HG03342 (cell line): ENCODE data around the gene GMCL1.
A peak's percentile ranks its signal among the peaks of the same experiment; 100 is the strongest.
"Not testable (repeated sequence)": the region's sequence is repeated elsewhere in the genome, so short reads cannot be mapped to it uniquely, and the experiment has no call there.

ENCODE experiments used
- ATAC-seq: cut with Tn5 transposase; IDR thresholded peaks from one replicate; pipeline ENCODE4 v1.9.1; 2021; ENCODE audit warnings: mild to moderate bottlenecking, moderate library complexity; ENCODE audit not compliant: unreplicated experiment

Gene GMCL1

DNA sequence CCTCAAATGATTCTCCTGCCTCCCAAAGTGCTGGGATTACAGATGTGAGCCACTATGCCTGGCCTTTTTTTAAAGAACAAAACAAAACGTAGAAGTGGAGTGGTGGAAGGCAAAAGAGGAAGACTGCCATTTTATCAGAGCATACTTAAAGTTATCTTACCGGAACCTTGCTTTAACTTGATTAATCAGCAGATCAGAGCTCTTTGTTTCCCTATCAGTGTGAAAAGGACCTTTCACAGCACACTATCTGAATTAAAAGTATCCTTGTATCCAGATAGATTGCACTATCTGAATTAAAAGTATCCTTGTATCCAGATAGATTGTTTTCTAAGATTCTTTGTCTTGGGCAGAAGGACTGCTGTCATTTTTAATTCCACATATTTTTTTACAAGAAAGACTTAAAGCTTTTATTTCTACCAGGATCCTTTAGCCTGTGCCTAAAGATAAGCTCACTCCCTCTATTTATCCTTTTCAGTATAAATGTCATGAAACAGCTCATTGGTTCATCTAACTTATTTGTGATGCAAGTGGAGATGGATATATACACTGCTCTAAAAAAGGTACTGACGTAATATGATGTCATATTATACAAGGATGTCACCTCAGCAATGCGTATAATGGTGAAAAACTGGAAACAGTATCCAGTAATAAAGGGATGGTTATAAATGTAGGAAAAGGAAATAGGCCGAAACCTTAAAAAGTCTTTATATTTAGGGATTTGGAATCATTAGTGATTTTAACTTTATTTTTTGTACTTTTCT, 17.8 kb downstream of the GMCL1 start:
- ATAC-seq, result no peak

DNA sequence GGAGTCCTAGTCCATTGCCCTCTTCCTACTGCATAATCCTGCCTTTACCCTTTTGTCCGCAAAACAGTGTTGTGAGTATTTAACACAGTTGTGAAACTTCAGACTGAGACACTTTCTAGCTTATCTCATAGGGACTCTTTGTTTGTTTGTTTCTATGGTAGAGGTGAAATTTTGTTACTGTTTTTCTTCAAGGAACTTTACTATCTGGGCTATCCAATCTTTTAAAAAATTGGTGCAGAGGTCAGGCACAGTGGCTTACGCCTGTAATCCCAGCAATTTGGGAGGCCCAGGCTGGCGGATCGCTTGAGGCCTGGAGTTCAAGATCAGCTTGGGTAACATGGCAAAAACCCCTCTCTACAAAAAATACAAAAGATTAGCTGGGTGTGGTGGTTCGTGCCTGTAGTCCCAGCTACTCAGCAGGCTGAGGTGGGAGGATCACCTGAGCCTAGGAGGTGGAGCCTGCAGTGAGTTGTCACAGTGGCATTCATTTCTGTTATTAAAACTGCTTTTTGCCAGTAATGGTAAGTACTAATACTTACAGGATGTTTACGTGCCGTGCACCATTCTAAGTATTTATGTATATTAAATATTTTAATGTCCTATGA, 18.8 kb downstream of the GMCL1 start:
- ATAC-seq, result no peak

DNA sequence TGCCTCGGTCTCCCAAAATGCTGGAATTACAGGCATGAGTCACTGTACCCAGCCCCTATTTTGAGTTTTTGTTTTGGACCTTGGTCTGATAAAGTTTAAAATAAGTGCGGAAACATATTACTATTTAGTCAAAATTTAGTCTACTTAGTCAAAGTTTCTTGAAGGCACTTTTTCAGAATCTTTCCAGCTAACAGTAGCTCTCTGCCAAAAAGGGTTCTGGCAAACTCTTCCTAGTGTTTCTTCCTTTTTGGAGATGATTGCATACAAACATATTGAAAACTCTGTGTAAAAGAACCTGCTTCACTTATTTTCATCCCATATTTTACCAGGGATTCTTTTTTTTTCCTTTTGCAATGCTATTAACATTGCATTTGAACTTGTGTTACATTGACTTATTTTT, 28.8 kb downstream of the GMCL1 start:
- no peak for ATAC-seq

DNA sequence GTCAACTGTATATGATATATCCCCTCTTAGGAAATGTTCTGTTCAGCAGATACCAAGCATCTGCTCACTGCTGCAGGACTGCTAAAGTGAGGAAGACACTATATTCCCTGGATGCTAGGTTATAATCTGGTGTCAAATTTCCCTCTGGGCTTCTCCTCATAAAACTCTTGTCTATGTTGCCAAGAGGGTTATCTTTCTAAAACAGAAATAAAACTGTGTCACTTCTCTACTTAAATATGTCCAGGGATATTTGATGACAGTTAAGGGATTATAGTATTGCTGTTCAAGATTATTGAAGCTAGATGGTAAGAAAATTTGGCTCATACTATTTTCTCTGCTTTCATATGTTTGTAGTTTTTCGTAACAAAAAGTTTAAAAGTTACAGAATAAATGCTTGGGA, 33.8 kb downstream of the GMCL1 start:
- no peak for ATAC-seq

DNA sequence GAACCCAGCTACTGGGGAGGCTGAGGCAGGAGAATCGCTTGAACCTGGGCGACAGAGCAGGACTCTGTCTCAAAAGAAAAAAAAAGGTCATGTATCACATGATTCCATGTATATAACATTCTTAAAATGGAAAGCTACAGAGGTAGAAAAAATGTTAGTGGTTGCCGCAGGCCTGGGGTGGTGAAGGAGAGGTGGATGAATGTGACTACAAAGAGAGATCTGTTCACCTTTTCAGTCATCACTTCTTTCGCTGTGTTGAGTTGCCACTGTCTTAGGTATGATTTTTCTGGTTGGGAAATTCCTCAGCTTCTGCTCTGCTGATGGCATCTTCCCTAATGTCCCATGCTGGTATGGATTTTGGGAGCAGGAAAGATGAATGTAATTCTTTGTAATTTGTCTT, 59.0 kb downstream of the GMCL1 start:
- no peak for ATAC-seq

DNA sequence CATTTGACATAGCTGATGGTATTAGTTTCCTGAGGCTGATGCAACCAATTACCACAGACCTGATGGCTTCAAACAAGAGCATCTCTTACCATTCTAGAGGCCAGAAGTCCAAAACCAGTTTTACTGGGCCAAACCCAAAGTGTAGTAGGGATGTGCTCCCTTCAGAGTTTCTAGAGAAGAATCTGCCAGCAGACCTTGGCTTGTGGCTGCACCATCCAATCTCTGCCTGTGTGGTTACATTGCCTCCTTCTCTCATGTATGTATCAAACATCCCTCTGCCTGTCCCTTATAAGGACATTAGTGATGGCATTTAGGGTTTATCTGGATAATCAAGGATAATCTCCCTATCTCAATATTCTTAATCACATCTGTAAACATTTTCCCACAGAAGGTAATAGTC, 59.8 kb downstream of the GMCL1 start:
- ATAC-seq, result no peak

DNA sequence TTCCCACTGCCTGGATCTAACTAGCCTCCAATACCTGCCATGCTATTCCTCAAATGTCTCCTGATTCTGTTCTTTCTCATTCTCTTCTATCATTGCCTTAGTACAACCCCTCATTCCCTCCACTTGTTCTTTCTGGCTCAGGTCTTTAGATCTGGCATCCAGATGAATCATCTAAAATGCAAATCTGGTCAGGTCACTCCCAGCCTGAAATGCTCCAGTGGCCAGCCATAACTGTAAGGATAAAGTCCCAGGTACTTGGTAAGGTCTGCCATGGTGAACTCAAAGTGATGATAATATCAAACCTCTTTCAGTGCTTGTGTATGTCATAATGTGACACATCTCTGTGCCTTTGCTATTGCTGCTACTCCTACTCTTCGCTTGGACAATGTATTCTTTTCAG, 61.4 kb downstream of the GMCL1 start:
- no peak for ATAC-seq

DNA sequence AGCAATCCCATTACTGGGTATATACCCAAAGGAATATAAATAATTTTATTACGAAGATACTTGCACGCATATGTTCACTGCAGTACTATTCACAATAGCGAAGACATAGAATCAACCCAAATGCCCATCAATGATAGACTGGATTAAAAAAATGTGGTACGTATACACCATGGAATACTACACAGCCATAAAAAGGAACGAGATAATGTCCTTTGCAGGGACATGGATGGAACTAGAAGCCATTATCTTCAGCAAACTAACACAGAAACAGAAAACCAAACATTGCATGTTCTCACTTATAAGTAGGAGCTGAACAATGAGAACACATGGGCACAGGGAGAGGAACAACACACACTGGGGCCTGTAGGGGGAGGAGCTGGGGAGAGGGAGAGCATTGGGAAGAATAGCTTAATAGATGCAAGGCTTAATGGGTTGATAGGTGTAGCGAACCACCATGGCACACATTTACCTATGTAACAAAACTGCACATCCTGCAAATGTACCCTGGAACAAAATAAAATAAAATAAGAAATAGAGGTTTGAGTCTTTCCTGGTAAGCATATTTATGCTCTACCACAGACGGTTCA, 63.5 kb downstream of the GMCL1 start:
- ATAC-seq, result not testable (repeated sequence)

DNA sequence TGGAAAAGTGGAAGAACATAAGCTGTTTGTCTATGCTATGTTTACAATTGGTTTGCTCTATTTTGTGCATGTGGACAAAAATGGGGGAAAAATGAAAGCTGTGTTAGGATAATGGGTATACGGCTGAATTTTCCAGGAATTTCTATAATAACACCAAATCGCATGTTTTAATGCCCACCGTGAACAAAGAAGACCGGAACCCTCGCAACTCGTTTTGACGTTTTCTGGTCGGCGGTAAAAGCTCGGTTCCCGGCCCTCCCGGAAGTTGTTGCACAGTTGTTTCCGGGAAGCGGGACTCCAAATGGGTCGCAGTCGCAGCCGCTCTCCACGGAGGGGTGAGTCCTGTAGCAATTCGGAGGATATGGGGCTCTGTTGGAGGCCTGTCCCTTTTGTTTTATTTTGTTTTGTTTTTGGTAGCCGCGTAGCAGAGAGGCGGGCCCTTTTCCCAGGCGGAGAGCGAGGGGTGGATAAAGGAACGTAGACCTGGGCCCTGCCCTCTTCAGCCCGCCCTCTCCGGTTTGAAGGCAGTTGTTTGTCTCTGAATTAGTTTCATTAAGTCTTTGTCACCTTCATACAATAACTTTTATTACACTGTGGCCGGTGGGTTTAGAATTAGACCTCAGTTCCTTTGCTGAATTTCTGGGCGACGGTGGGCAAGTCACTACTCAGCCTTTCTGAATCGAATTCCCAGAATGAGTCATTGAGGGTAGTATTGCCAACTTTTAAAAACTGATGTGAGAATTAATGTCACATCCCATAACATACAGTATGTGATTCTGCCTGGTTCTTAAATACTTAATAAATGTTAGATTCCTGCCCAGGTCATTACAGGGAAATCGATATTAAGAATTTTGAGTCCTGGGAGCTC, 64.5 kb downstream of the GMCL1 start, which contains the start of gene SNRNP27:
SNRNP27 (plus strand) TSS at position 273 of the 868 bp plus-strand sequence; CDS start at position 302, 29 bp downstream.
- ATAC-seq, result peak; percentile 65

DNA sequence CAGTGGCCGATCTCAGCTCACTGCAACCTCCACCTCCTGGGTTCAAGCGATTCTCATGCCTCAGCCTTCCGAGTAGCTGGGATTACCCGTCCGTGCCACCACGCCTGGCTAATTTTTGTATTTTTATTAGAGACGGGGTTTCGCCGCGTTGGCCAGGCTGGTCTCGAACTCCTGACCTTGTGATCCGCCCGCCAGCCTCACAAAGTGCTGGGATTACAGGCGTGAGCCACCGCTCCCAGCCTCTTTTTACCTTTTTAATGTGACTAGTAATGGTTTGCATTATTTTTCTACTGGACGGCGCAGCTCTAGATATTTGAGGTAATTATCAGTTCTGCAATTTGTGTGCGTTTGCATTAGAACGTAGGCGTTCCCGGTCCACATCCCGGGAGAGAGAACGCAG, 65.3 kb downstream of the GMCL1 start:
- not testable (repeated sequence) for ATAC-seq

DNA sequence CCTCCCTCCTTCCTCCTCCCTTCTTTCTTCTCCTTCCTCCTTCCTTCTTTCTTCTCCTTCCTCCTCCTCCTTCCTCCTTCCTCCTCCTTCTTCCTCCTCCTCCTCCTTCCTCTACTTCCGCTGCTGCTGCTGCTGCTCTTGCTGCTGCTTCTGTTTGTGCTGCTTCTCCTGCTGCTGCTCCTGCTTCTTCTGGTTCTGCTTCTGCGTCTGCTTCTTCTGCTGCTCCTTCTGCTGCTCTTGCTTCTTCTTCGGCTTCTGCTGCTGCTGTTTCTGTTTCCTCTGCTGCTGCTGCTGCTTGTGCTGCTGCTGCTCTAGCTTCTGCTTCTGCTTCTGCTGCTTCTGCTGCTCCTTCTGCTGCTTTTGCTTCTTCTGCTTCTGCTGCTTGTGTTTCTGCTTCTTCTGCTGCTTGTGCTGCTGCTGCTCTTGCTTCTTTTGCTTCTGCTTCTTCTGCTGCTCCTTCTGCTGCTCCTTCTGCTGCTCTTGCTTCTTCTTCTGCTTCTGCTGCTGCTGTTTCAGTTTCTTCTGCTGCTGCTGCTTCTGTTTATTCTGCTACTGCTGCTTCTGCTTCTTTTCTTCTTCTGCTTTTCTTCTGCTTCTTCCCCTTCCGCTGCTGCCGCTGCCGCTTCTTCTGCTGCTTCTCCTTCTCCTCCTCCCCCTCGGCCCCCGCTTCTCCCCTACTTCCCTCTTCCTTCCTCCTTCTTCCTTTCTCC, 72.9 kb downstream of the GMCL1 start:
- no peak for ATAC-seq

DNA sequence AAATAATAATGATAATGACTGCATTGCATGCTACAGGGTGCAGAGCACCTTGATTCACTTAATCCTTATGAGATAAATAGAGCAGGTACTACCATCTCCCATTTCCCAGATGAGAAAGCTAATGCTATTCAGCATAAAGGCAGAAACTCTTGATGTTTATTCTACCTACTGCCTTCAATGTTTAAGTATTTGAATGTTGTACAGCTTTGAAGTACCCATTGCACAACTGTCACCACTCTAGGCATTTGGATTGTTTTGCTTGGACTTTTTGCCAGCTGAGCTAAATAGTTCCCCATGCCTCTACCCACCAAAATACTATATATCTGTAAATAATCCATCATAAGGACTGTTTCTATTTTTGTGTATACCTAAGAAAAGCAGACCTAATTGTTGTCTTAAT, 77.8 kb downstream of the GMCL1 start:
- no peak for ATAC-seq

DNA sequence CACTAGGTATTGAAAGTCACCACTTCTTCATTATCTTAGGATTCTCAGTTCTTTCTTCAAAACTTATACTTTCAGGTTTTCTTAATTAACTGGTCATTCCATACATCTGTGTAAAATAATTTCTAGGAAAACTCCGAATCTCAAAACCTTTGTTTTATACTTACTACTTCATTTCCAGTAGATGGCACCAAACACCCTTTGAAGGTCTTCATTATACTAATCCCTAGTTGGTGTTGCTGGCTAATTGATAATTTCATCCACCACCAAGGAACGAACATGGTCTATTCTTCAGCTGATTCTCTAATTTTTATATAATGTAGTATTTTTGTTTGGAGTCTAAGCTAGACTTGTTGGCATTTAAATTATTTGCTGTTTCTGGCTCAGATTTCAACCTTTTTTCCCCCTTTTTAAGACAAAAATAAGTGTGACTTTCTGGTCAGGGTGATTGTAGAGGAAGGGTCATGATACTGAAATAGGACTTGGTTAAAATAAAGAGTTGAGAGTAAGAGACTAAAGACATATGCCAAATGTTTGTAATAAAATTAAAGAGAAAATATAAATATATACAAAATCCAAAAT, 82.6 kb downstream of the GMCL1 start:
- ATAC-seq, result no peak

DNA sequence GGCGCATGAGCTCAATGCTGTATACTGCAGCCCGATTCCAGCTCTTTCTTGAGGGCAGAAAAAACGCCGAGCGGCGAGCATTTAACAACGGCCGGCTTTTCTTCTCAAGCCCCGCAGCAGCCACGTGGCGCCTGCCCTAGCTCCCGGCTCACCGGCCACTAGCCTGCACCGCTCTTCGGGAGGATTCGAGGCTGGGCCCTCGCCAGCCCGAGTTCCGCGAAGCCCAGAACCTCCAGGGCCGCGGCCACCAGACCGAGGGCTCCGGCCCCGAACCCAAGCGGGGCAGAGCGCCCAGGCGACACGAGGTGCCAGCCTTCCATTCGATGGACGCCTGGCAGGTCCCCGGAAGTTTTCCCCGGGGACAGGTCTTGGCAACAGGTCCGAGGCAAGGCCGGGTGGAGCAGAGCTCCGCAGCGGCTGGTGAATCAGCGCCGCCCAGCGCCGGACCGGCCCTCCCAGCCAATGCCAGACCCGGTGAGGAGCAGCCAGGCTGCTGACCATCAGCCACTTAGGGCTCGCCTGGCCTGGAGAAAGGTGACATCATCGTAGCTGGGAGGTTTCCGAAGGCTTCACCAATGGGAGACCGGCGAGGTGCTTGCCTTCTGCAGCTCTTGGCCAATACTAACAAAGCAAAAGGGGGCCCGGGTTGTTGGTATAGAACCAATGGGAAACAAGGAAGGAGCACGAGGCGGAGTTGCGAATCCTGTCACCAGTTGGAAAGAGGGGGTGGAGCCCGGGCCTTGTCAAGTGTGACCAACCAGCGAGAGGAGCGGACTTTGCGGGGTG, 84.9 kb downstream of the GMCL1 start:
- peak; percentile 82 for ATAC-seq

DNA sequence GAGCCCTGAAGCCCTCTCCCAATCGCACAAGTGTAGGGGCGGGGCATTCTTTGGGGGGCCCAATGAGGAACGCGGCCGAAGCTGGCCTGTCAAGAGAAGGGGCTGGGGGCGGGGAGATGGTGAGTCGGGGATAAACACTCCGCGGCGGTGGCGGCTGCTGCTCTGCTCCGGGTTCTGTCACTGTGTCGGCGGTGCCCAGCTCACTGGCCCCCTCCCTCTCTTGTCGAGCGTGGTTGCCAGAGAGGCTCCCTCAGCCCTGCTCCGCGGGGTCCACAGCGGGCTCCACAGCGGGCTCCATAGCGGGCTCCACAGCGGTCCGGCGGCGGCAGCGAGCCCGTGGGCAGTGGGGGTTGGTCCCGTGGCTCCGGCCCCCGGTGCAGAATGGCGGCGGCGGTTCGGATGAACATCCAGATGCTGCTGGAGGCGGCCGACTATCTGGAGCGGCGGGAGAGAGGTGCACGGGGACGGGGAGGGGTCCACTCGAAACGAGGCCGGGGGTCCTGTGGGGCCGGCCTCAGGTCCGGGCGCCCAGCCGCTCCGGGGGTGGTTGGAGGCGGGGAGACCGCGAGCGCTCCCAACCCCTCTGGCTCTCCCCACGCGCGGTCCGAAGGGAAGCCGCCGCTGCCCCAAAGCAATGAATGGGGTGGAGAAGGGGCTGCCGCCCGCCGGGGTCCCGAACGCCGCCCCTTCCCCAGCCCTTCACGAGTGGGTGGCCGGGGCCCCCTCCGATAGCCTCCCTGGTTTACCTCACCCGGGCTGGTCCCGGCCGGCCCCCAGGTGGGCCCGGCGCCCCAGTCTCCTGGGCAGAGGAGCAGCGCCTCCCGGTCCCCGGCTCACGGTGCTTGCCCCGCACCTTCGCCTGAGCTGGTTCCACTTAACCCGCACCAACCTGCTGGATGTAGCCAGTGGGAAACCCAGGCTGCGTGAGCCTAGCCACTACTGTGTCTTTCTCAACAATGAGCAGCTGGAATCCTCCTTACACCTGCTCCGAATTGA, 85.8 kb downstream of the GMCL1 start, which contains the start of gene MXD1:
MXD1 (plus strand) TSS at position 160 of the 996 bp plus-strand sequence; CDS start at position 382, 222 bp downstream.
- no peak for ATAC-seq

DNA sequence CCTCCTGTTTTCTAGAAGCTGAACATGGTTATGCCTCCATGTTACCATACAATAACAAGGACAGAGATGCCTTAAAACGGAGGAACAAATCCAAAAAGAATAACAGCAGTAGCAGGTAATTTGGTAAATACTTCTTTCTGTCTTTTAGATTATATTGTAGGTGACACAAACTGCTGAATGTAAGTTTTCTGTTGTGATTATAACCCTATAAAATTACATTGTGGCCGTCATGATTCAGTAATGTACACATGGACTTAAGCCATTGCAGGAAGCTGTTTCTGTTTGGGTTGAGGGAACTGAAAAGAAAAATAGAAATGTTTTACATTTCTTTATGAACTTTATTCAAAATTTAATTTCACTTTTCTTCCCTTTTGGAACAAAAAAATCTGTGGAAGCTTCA, 86.6 kb downstream of the GMCL1 start:
- no peak for ATAC-seq

DNA sequence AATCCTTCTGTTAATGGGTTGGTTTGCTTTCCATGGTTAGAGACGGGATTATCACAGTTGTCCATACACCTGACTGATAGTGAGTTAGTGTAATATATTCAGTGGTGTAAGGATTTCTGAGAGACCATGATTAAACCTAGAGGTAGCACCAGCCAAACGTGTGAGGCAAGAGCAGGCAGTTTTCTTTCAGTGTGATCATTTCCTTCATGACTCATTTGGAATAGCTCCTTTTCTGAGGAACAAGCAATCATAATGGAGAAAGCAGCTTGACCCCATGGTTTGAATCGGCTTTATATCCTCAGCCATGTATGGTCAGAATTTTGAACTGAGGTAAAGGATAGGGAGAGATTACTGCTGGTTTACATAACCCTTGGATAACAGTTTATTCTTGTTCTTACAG, 88.4 kb downstream of the GMCL1 start:
- ATAC-seq, result no peak

DNA sequence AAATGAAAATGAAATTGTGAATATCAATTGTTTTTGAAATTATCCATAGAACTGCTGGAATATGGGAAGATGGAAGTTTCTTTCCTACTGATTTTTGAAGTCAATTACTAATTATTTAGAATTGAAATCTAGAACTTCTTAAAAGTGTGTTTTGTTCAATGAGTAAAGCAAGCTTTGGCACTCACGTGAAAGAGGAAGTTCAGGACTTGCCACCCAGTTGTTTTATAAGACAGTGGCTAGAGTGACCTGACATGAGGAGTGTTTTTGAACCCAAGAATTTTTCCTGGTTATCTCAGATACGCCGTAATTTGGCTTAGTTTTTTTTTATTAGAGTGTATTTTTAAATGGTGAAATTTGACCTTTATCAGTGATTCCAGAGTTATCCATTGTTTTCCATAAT, 88.9 kb downstream of the GMCL1 start:
- ATAC-seq, result no peak
